Smooth muscle cell (in vitro differentiated cells): ENCODE data around the gene KCNJ1. TPM values are rescaled to one million over a fixed set of nuclear protein-coding genes. Genes with fewer than 3 reads are reported as not detected.
A peak's percentile ranks its signal among the peaks of the same experiment; 100 is the strongest.

ENCODE experiments used
- DNase-seq: peaks from one replicate; lab custom pipeline; 2025; ENCODE audit not compliant: unreplicated experiment; lab: John Stamatoyannopoulos, UW
- H2AFZ ChIP-seq: fragments of 200-600 bp; sonication (generic); 2 replicates; pipeline ENCODE4 v1.6.0; 2016; ENCODE audit warnings: antibody characterized with exemption, low read depth, mild to moderate bottlenecking
- H3F3A ChIP-seq: fragments of 200-600 bp; sonication (generic); 2 replicates; pipeline ENCODE4 v1.6.0; 2017; ENCODE audit warnings: antibody characterized with exemption, low read depth
- H3K27ac ChIP-seq: fragments of 200-600 bp; sonication (generic); 2 replicates; pipeline ENCODE4 v1.5.1; 2016; ENCODE audit warnings: low read depth, mild to moderate bottlenecking
- H3K27me3 ChIP-seq: fragments of 200-600 bp; sonication (generic); 2 replicates; pipeline ENCODE4 v1.6.1; 2016; ENCODE audit warnings: low read depth, mild to moderate bottlenecking
- H3K36me3 ChIP-seq: fragments of 200-600 bp; sonication (generic); 2 replicates; pipeline ENCODE4 v1.5.1; 2016; ENCODE audit warnings: low read depth
- H3K4me1 ChIP-seq: fragments of 200-600 bp; sonication (generic); 2 replicates; pipeline ENCODE4 v1.5.1; 2016; ENCODE audit warnings: low read depth
- H3K4me2 ChIP-seq: fragments of 200-600 bp; sonication (generic); 2 replicates; pipeline ENCODE4 v1.6.0; 2016; ENCODE audit warnings: mild to moderate bottlenecking
- H3K4me3 ChIP-seq: fragments of 200-600 bp; sonication (generic); 2 replicates; pipeline ENCODE4 v1.5.1; 2016; ENCODE audit warnings: mild to moderate bottlenecking
- H3K79me2 ChIP-seq: fragments of 200-600 bp; sonication (generic); 2 replicates; pipeline ENCODE4 v1.6.0; 2016; ENCODE audit warnings: low read depth, mild to moderate bottlenecking
- H3K9ac ChIP-seq: fragments of 200-600 bp; sonication (generic); 2 replicates; pipeline ENCODE4 v1.6.0; 2016; ENCODE audit warnings: low read depth
- H3K9me3 ChIP-seq: fragments of 200-600 bp; sonication (generic); replicated peaks from 2 replicates; pipeline ENCODE4 v1.5.1; 2016; ENCODE audit warnings: low read depth
- H4K20me1 ChIP-seq: fragments of 200-600 bp; sonication (generic); 2 replicates; pipeline ENCODE4 v1.6.0; 2016; ENCODE audit warnings: low read depth
- CTCF ChIP-seq: fragments of 200-600 bp; sonication (generic); IDR thresholded peaks from 2 replicates; pipeline ENCODE4 v1.5.1; 2017; ENCODE audit warnings: borderline replicate concordance, mild to moderate bottlenecking, antibody characterized with exemption; ENCODE audit not compliant: insufficient read depth, poor library complexity, severe bottlenecking
- whole genome bisulfite sequencing: methylation state at CpG from one replicate; pipeline ENCODE4 v1.1.7; 2016; ENCODE audit warnings: low lambda C conversion rate; 5-methylcytosine and 5-hydroxymethylcytosine counted together
- polyA plus RNA-seq: library from polyadenylated mRNA; unstranded; fragments of >200 nt; fragmentation: Nextera tagmentation; extraction: Ambion mirVana; gene quantifications from 2 replicates; pipeline ENCODE4 v1.2.1, GENCODE V29; 2016
- total RNA-seq: library from RNA; depleted of rRNA; stranded (reverse); fragments of >200 nt; gene quantifications from 2 replicates; pipeline ENCODE4 v1.2.3, GENCODE V29; 2014

The KCNJ1 gene
- total and polyA plus RNA-seq, 2 experiments from 2014 or later, result 0.99 TPM; not detected in 1

- H3K36me3 ChIP-seq, result no peaks in the 10 kb centered on the region
- peak overlapping the region; percentile 57 for H3K4me3 ChIP-seq
- no peaks in the 10 kb centered on the region for H3K9me3 ChIP-seq
- peak; percentile 44 for TF ChIP-seq CTCF
- H3K79me2 ChIP-seq, result no peaks in the 10 kb centered on the region
- H3K4me1 ChIP-seq, result peaks cover 34% of the 10 kb centered on the region
- H2AFZ ChIP-seq, result peak overlapping the region; percentile 79
- H3K27me3 ChIP-seq, result peaks cover 27% of the 10 kb centered on the region
- 3% methylated on average over 25 of the region's 45 CpGs for WGBS
- peak overlapping the region; percentile 93 for H3K4me2 ChIP-seq
- no peak overlapping the region for H3K9ac ChIP-seq
- peaks cover 13% of the 10 kb centered on the region for H3F3A ChIP-seq
- no peak overlapping the region for H3K27ac ChIP-seq
- no peak for DNase-seq
- H4K20me1 ChIP-seq, result no peaks in the 10 kb centered on the region
Observed at GRCh38 chr11:128905345-128906184, 38.5 kb upstream of the KCNJ1 start.

GRCh38 chr11:128904656-128905344, 37.7 kb upstream of the KCNJ1 start:
- peaks cover 35% of the 10 kb centered on the region for H3K27me3 ChIP-seq
- H4K20me1 ChIP-seq, result no peaks in the 10 kb centered on the region
- no peak overlapping the region for H3K27ac ChIP-seq

GRCh38 chr11:128904303-128904655, 37.2 kb upstream of the KCNJ1 start:
- no peak overlapping the region for H3K27ac ChIP-seq
- H3K79me2 ChIP-seq, result no peaks in the 10 kb centered on the region
- no peak overlapping the region for H3K9ac ChIP-seq
- WGBS, result 37% methylated on average over 14 of the region's 14 CpGs
- H3K4me3 ChIP-seq, result no peak overlapping the region
- DNase-seq, result no peak
- no peaks in the 10 kb centered on the region for H3K36me3 ChIP-seq
- H3F3A ChIP-seq, result peaks cover 13% of the 10 kb centered on the region
- H3K27me3 ChIP-seq, result peaks cover 35% of the 10 kb centered on the region
- H3K9me3 ChIP-seq, result no peaks in the 10 kb centered on the region
- peak overlapping the region; percentile 93 for H3K4me2 ChIP-seq
- peaks cover 34% of the 10 kb centered on the region for H3K4me1 ChIP-seq
- TF ChIP-seq CTCF, result no peak
- H4K20me1 ChIP-seq, result no peaks in the 10 kb centered on the region
- no peak overlapping the region for H2AFZ ChIP-seq

More at GRCh38 chr11:128904656-128905344, 37.7 kb upstream of the KCNJ1 start:
- peaks cover 13% of the 10 kb centered on the region for H3F3A ChIP-seq
- H3K9me3 ChIP-seq, result no peaks in the 10 kb centered on the region
- H3K79me2 ChIP-seq, result no peaks in the 10 kb centered on the region
- peak overlapping the region; percentile 79 for H2AFZ ChIP-seq
- H3K4me2 ChIP-seq, result peak overlapping the region; percentile 93
- no peaks in the 10 kb centered on the region for H3K36me3 ChIP-seq
- 3% methylated on average over 16 of the region's 25 CpGs for WGBS
- peaks cover 34% of the 10 kb centered on the region for H3K4me1 ChIP-seq
- DNase-seq, result no peak
- H3K9ac ChIP-seq, result no peak overlapping the region
- TF ChIP-seq CTCF, result no peak
- peak overlapping the region; percentile 57 for H3K4me3 ChIP-seq
